ENCODE results near the gene FGD4. TPM values are rescaled to one million over a fixed set of nuclear protein-coding genes. Genes with fewer than 3 reads are reported as not detected.
A peak's percentile ranks its signal among the peaks of the same experiment; 100 is the strongest.

Gene FGD4
- total RNA-seq, 2 donors from 2014 or later = 36.3 to 54.4 TPM

DNA sequence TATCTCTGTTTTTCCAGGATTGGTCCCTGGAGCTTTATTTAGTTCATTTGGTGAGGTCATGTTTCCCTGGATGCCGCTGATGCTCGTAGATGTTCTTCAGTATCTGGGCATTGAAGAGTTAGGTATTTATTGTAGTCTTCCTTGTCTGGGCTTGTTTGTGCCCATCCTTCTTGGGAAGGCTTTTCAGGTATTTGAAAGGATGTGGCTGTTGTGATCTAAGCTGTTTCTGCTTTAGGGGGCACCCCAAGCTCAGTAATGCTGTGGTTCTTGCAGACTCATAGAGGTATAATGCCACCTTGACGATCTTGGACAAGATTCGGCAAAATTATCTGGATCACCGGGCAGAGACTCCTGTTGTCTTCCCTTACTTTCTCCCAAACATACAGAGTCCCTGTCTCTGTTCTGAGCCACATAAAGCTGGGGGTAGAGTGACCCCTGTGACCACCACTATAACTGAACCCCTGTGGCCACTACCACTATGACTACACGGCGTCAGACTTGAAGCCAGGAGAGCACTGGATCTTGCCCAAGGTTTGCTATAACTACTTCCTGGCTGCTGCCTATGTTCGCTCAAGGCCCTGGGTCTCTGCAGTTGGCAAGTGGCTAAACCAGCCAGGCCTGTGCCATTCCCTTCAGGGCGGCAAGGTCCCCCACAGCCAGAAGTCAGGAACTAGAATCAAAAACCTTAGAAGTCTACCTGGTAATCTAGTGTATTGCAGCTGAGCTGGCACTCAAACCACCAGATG lies 40.9 kb downstream of the FGD4 start:
- ATAC-seq (peak; percentile 21), DNase-seq (peak in 3 of 4 donors; percentile 25 to 62 (median 49))
- H3K27ac ChIP-seq = peak overlapping the region in 3 of 4 donors; percentile 8 to 29 (median 29)
- TF ChIP-seq, protein P1, sequence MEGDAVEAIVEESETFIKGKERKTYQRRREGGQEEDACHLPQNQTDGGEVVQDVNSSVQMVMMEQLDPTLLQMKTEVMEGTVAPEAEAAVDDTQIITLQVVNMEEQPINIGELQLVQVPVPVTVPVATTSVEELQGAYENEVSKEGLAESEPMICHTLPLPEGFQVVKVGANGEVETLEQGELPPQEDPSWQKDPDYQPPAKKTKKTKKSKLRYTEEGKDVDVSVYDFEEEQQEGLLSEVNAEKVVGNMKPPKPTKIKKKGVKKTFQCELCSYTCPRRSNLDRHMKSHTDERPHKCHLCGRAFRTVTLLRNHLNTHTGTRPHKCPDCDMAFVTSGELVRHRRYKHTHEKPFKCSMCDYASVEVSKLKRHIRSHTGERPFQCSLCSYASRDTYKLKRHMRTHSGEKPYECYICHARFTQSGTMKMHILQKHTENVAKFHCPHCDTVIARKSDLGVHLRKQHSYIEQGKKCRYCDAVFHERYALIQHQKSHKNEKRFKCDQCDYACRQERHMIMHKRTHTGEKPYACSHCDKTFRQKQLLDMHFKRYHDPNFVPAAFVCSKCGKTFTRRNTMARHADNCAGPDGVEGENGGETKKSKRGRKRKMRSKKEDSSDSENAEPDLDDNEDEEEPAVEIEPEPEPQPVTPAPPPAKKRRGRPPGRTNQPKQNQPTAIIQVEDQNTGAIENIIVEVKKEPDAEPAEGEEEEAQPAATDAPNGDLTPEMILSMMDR (IDR thresholded peaks at IDR 0.05) = no peak
- TF ChIP-seq POLR2A (IDR thresholded peaks at IDR 0.05) = no peak
- peaks cover 24% of the 10 kb centered on the region for H3K4me1 ChIP-seq
- H3K36me3 ChIP-seq (replicated peaks in 1 of 2; ENCODE audit: insufficient read depth in 1 of 2, low read depth in 2 of 2) = no peaks in the 10 kb centered on the region
- no peaks in the 10 kb centered on the region for H3K9me3 ChIP-seq
- WGBS, 2 donors = 74 to 84% methylated on average over 5 to 9 of the region's 9 CpGs
- H3K4me3 ChIP-seq = no peak overlapping the region
- intact Hi-C loops (cut with DNase I) = loop anchor here (10.0 kb wide), 1 partner anchor 75 kb away; no protein-coding TSS in a partner anchor
- H3K27me3 ChIP-seq = no peaks in the 10 kb centered on the region

DNA sequence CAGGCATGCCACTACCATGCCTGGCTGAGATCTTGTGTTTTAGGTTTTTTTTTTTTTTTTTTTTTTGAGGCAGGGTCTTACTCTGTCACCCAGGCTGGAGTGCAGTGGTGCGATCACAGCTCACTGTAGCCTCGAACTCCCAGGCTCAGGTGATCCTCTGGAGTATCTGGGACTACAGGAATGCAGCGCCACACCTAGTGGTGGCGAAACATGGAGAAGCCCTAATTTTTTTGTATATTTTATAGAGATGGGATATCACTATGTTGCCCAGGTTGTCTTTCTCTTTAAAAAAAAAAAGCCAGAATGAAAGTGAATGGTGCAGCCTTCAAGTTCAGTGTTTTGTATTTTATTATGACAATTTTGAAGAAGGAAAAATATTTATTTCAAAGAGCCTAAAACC lies 44.1 kb downstream of the FGD4 start:
- peaks cover 33% of the 10 kb centered on the region for H3K4me1 ChIP-seq
- H3K27ac ChIP-seq = no peak overlapping the region
- H3K4me3 ChIP-seq = no peak overlapping the region
- intact Hi-C loops (cut with DNase I) = loop anchor here (10.0 kb wide), 1 partner anchor 79 kb away; no protein-coding TSS in a partner anchor
- DNase-seq = no peak
- no peak for ATAC-seq
- H3K36me3 ChIP-seq (replicated peaks in 1 of 2; ENCODE audit: insufficient read depth in 1 of 2, low read depth in 2 of 2) = no peaks in the 10 kb centered on the region
- no peaks in the 10 kb centered on the region for H3K9me3 ChIP-seq
- 98 to 100% methylated on average over 4 of the region's 4 CpGs for WGBS, 2 donors
- no peaks in the 10 kb centered on the region for H3K27me3 ChIP-seq
- TF ChIP-seq POLR2A (IDR thresholded peaks at IDR 0.05) = no peak
- TF ChIP-seq, protein P1 (IDR thresholded peaks at IDR 0.05) = no peak

DNA sequence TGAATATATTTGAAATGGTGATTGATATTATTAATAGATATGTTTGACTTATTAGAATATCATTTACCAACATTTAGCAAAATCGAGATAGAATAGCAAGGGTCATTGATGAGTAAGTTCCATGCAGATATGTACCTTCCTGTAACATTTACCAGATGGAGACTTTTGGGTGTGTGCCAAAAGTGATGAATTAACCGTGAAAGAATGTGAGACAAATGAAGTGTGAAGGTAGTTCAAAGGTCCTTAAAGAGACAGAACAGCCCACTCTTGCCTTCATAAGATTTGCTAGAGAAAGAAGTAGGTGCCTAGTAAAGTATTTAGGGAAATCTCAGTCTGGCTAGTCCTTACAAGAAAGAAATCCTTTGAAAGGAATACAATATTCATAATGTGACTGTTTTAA lies 45.5 kb downstream of the FGD4 start:
- peak; percentile 80 for ATAC-seq
- intact Hi-C loops (cut with DNase I) = loop anchor here (10.0 kb wide), 1 partner anchor 80 kb away; no protein-coding TSS in a partner anchor
- Histone ChIP-seq H3K27me3 (no peaks in the 10 kb centered on the region), H3K4me3 (no peak overlapping the region), H3K27ac (peak overlapping the region in 1 of 4 donors; percentile 44), H3K36me3 (replicated peaks in 1 of 2; ENCODE audit: insufficient read depth in 1 of 2, low read depth in 2 of 2) (no peaks in the 10 kb centered on the region), H3K9me3 (no peaks in the 10 kb centered on the region), H3K4me1 (peaks cover 33% of the 10 kb centered on the region)
- DNase-seq = peak; percentile 19 to 68 (median 44)
- WGBS, 2 donors = 4 to 6% methylated on average over 2 of the region's 2 CpGs
- no peak for TF ChIP-seq POLR2A (IDR thresholded peaks at IDR 0.05)
- TF ChIP-seq, protein P1 (IDR thresholded peaks at IDR 0.05) = no peak

DNA sequence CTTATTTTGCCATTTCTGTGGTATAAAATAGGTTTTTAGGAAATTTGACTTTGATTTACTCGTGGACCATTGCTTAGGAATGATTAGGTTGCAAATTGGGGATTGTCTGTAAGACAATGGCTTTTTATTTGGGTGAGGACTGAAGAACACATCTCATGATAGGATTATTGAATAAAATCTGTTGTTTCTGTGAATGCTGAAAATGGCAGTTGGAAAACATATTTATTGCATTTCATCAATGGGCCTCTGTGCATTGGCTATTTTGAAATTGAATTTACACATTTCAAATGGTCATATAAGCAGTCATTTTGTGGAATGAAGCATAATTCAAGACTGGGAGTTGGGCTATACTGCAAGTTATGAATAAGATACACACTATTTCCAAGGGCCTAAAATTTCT lies 46.0 kb downstream of the FGD4 start:
- no peaks in the 10 kb centered on the region for H3K27me3 ChIP-seq
- ATAC-seq = no peak
- intact Hi-C loops (cut with DNase I) = loop anchor here (10.0 kb wide), 1 partner anchor 81 kb away; no protein-coding TSS in a partner anchor
- 62 to 82% methylated on average over 1 of the region's 1 CpG for WGBS, 2 donors
- H3K9me3 ChIP-seq = no peaks in the 10 kb centered on the region
- H3K4me3 ChIP-seq = no peak overlapping the region
- peak overlapping the region in 1 of 4 donors; percentile 44 for H3K27ac ChIP-seq
- TF ChIP-seq, protein P1 (IDR thresholded peaks at IDR 0.05) = no peak
- TF ChIP-seq POLR2A (IDR thresholded peaks at IDR 0.05) = no peak
- no peak for DNase-seq
- H3K36me3 ChIP-seq (replicated peaks in 1 of 2; ENCODE audit: insufficient read depth in 1 of 2, low read depth in 2 of 2) = no peaks in the 10 kb centered on the region
- H3K4me1 ChIP-seq = peaks cover 33% of the 10 kb centered on the region

All from body of pancreas (tissue), 4 donors.